ENCODE measurements around the gene ZNF277. TPM values are rescaled to one million over a fixed set of nuclear protein-coding genes. Genes with fewer than 3 reads are reported as not detected.

The ZNF277 gene
- total RNA-seq, 1 experiment from 2014 or later = 12.8 TPM

GRCh38 chr7:112214268-112214667, 7.8 kb downstream of the ZNF277 start:
- no peaks in the 10 kb centered on the region for H3K36me3 ChIP-seq (ENCODE audit: control insufficient read depth, insufficient read depth, low read length)

GRCh38 chr7:112214883-112215282, 8.4 kb downstream of the ZNF277 start:
- Histone ChIP-seq H3K4me1 (ENCODE audit: control insufficient read depth, insufficient read depth, low read length) (no peaks in the 10 kb centered on the region), H3K36me3 (ENCODE audit: control insufficient read depth, insufficient read depth, low read length) (no peaks in the 10 kb centered on the region), H3K27ac (ENCODE audit: low read length) (no peak overlapping the region), H3K9me3 (ENCODE audit: control insufficient read depth, insufficient read depth, low read depth, low read length) (no peaks in the 10 kb centered on the region), H3K27me3 (ENCODE audit: control insufficient read depth, insufficient read depth, low read length) (no peaks in the 10 kb centered on the region), H3K4me3 (ENCODE audit: low read depth in 2 of 2, low read length in 2 of 2) (no peak overlapping the region)
- POLR2A ChIA-PET = interaction anchor here (0.7 kb wide), 1 partner anchor 188 kb away, joined by 6 read pairs; no protein-coding TSS in a partner anchor
- TF ChIP-seq POLR2AphosphoS5 (IDR thresholded peaks at IDR 0.05; ENCODE audit: low read depth, low read length) (no peak), CTCF (IDR thresholded peaks at IDR 0.05) (peak; percentile 17; the same call in 1 of the 2 replicates)
- DNase-seq (ENCODE audit: low read depth, low spot score) (no peak), ATAC-seq (no peak)
- intact Hi-C loops (cut with micrococcal nuclease; ENCODE audit: unreplicated experiment) (no loop called here), in situ Hi-C loops (cut with HindIII; ENCODE audit: low pct_unique_long_range_greater_than_20kb, low sequenced_read_pairs) (no loop called here)
- no TSS peak for BruUV-seq (replicated peaks)
- CTCF ChIA-PET = interaction anchor here (0.6 kb wide), 1 partner anchor 122 kb away, joined by 3 read pairs; no protein-coding TSS in a partner anchor

More at GRCh38 chr7:112214268-112214667, 7.8 kb downstream of the ZNF277 start:
- in situ Hi-C loops (cut with HindIII; ENCODE audit: low pct_unique_long_range_greater_than_20kb, low sequenced_read_pairs) = no loop called here
- BruUV-seq (replicated peaks) = no TSS peak
- ChIA-PET POLR2A (no interaction called here), CTCF (no interaction called here)
- intact Hi-C loops (cut with micrococcal nuclease; ENCODE audit: unreplicated experiment) = no loop called here
- H3K27ac ChIP-seq (ENCODE audit: low read length) = no peak overlapping the region
- ATAC-seq (no peak), DNase-seq (ENCODE audit: low read depth, low spot score) (no peak)
- no peaks in the 10 kb centered on the region for H3K9me3 ChIP-seq (ENCODE audit: control insufficient read depth, insufficient read depth, low read depth, low read length)
- no peaks in the 10 kb centered on the region for H3K27me3 ChIP-seq (ENCODE audit: control insufficient read depth, insufficient read depth, low read length)
- TF ChIP-seq CTCF (IDR thresholded peaks at IDR 0.05) (no peak), POLR2AphosphoS5 (IDR thresholded peaks at IDR 0.05; ENCODE audit: low read depth, low read length) (no peak), REST (IDR thresholded peaks at IDR 0.05; ENCODE audit: insufficient read depth in 1 of 2, low read depth in 2 of 2, low read length in 1 of 2) (no peak), SIN3A (IDR thresholded peaks at IDR 0.05; ENCODE audit: borderline replicate concordance, insufficient read depth, low read depth, low read length) (no peak), TCF7L2 (IDR thresholded peaks at IDR 0.05; ENCODE audit: low read depth, low read length) (no peak)
- no peak overlapping the region for H3K4me3 ChIP-seq (ENCODE audit: low read depth in 2 of 2, low read length in 2 of 2)
- no peaks in the 10 kb centered on the region for H3K4me1 ChIP-seq (ENCODE audit: control insufficient read depth, insufficient read depth, low read length)
